Measurements from ENCODE around the gene OPN3. TPM values are rescaled to one million over a fixed set of nuclear protein-coding genes. Genes with fewer than 3 reads are reported as not detected.

The OPN3 gene
- total and polyA plus RNA-seq, 4 donors: 11.3 to 19.1 (median 15.5) TPM

- Histone ChIP-seq H3K4me1 (ENCODE audit: control insufficient read depth in 4 of 4, insufficient read depth in 4 of 4, low read length in 3 of 4) (peaks cover 0 to 24% (median 5%) of the 10 kb centered on the region in 4 donors), H3K27ac (ENCODE audit: low read depth in 1 of 2, low read length in 2 of 2) (peak overlapping the region; percentile 50 to 61), H3K36me3 (ENCODE audit: control insufficient read depth in 4 of 4, insufficient read depth in 3 of 4, low read depth in 1 of 4, low read length in 3 of 4) (peaks cover 0 to 2% (median 0%) of the 10 kb centered on the region in 4 donors), H3K9ac (ENCODE audit: low read depth in 1 of 2, low read length in 2 of 2) (peak overlapping the region; percentile 10 to 37), H3K27me3 (ENCODE audit: control insufficient read depth in 4 of 4, insufficient read depth in 4 of 4, low read length in 3 of 4) (no peaks in the 10 kb centered on the region), H3K4me3 (ENCODE audit: low read depth in 1 of 3, low read length in 3 of 3) (peak overlapping the region in 1 of 3 donors; percentile 31), H3K9me3 (ENCODE audit: control insufficient read depth in 4 of 4, low read length in 3 of 4) (no peaks in the 10 kb centered on the region)
- TF ChIP-seq ATF3 (IDR thresholded peaks at IDR 0.05): no peak
- no peak for TF ChIP-seq ZBTB33 (IDR thresholded peaks at IDR 0.05)
- TF ChIP-seq TAF1 (conservative IDR thresholded peaks at IDR 0.05): no peak
- TF ChIP-seq HNF4G (IDR thresholded peaks at IDR 0.05): no peak
- TF ChIP-seq GABPA (IDR thresholded peaks at IDR 0.05 in 1 of 2, conservative IDR thresholded peaks at IDR 0.05 in 1 of 2): no peak
- TF ChIP-seq, protein P1, sequence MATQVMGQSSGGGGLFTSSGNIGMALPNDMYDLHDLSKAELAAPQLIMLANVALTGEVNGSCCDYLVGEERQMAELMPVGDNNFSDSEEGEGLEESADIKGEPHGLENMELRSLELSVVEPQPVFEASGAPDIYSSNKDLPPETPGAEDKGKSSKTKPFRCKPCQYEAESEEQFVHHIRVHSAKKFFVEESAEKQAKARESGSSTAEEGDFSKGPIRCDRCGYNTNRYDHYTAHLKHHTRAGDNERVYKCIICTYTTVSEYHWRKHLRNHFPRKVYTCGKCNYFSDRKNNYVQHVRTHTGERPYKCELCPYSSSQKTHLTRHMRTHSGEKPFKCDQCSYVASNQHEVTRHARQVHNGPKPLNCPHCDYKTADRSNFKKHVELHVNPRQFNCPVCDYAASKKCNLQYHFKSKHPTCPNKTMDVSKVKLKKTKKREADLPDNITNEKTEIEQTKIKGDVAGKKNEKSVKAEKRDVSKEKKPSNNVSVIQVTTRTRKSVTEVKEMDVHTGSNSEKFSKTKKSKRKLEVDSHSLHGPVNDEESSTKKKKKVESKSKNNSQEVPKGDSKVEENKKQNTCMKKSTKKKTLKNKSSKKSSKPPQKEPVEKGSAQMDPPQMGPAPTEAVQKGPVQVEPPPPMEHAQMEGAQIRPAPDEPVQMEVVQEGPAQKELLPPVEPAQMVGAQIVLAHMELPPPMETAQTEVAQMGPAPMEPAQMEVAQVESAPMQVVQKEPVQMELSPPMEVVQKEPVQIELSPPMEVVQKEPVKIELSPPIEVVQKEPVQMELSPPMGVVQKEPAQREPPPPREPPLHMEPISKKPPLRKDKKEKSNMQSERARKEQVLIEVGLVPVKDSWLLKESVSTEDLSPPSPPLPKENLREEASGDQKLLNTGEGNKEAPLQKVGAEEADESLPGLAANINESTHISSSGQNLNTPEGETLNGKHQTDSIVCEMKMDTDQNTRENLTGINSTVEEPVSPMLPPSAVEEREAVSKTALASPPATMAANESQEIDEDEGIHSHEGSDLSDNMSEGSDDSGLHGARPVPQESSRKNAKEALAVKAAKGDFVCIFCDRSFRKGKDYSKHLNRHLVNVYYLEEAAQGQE (IDR thresholded peaks at IDR 0.05): no peak
- no peak for TF ChIP-seq MAX (IDR thresholded peaks at IDR 0.05)
- TF ChIP-seq EGR1 (IDR thresholded peaks at IDR 0.05; ENCODE audit: low read depth in 2 of 2): no peak
- TF ChIP-seq CTCF (IDR thresholded peaks at IDR 0.05; ENCODE audit: low read depth, low read length, missing input control): peak; percentile 66
- no peak for TF ChIP-seq FOXA1 (IDR thresholded peaks at IDR 0.05)
- peak; percentile 91 to 93 for TF ChIP-seq RAD21 (IDR thresholded peaks at IDR 0.05)
- TF ChIP-seq YY1 (IDR thresholded peaks at IDR 0.05): no peak
- TF ChIP-seq NR2F2 (IDR thresholded peaks at IDR 0.05): no peak
- TF ChIP-seq HNF4A (conservative IDR thresholded peaks at IDR 0.05): peak in 1 of 2 donors; percentile 34
- DNase-seq (ENCODE audit: low spot score): no peak
- 17% methylated on average over 9 of the region's 9 CpGs for WGBS
Measured at GRCh38 chr1:241627453-241628259, 12.5 kb downstream of the OPN3 start.
